Stimulated activated CD8-positive, alpha-beta memory T cell treated with anti-CD3 and anti-CD28 coated beads, Interleukin-7, amount 100 ng/mL, for 1 hour (primary cell): ENCODE data around the gene SMCHD1.
"Not testable (repeated sequence)": the region's sequence is repeated elsewhere in the genome, so short reads cannot be mapped to it uniquely, and the experiment has no call there.

Source experiments
- DNase-seq, 2 donors: peaks; one replicate each; pipeline ENCODE4 v3.0.0-alpha.2; 2020; ENCODE audit warnings: low read depth in 2 of 2

Gene SMCHD1

DNA sequence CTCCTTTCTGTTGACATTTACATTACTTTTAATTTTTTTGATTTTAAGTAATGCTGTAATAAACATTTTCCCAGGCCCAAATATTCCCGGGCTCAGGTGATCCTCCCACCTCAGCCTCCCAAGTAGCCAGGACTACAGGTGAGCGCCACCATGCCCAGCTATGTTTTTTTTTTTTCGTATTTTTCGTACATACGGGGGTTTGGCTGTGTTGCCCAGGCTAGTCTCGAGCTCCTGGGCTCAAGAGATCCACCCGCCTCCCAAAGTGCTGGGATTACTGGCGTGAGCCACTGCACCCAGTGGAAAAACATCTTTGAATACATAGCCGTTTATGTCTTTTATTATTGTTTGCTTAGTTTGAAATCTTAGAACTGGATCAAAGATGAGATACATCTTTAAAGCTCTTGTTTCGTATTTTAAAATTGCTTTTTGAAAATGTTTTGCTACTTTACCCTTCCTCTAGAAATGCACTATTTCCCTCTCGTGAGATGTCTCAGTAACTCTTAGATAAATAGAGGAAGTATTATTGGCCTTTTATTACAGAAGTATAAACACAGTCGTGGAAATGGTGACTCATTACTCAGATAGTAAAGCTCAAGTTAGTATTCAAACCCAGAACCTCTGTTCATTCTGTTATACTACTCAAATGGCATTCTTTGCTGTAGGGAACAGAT, 2.4 kb downstream of the SMCHD1 start:
- no peak for DNase-seq

DNA sequence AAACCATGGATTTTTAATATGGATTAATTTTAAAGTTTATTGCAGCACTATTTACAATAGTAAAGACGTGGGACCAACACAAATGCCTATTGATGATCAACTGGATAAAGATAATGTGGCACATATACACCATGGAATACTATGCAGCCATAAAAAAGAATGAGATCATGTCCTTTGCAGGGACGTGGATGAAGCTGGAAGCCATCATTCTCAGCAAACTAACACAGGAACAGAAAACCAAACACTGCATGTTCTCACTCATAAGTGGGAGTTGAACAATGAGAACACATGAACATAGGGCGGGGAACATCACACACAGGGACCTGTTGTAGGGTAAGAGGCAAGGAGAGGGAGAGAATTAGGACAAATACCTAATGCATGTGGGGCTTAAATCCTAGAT, 5.3 kb downstream of the SMCHD1 start:
- not testable (repeated sequence) for DNase-seq

DNA sequence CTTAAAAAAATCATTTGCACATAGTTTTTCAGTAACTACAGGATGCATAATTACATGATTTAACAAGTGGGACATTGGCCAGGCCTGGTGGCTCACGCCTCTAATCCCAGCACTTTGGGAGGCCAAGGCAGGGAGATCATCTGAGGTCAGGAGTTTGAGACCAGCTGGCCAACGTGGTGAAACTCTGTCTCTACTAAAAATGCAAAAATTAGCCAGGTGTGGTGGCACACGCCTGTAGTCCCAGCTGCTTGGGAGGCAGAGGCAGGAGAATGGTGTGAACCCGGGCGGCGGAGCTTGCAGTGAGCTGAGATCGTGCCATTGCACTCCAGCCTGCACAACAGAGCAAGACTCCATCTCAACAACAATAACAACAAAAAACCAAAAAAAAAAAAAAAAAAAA, 6.8 kb downstream of the SMCHD1 start:
- DNase-seq: not testable (repeated sequence)

DNA sequence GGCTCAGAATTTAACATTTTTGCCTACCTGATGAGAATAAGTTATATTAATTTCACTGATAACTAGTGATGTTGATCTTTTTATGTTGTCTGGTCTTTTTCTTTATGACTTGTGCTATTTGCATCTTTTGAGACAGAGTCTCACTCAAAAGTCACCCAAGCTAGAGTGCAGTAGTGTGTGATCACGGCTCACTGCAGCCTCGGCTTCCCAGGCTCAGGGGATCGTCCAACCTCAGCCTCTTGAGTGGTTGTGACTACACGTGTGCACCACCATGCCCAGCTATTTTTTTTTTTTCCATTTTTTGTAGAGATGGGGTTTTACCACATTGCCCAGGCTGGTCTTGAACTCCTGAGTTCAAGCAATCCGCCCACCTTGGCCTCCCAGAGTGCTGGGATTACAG, 7.5 kb downstream of the SMCHD1 start:
- DNase-seq: no peak

DNA sequence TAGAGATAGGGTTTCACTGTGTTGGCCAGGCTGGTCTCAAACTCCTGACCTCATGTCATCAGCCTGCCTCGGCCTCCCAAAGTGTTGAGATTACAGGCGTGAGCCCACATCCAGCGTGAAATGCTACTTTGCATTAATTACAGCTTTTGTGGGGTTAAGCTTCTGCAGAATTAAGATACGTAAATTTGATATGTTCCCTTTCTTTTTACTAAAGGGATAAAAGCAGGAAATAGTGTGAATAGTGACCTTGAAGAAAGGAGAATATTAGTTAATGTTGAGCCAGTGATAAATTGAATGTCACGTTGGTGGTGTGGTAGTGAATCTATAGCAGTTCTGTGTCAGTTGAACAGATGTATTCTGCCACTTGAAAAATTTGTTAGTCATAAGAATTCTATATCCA, 16.9 kb downstream of the SMCHD1 start:
- DNase-seq: no peak

DNA sequence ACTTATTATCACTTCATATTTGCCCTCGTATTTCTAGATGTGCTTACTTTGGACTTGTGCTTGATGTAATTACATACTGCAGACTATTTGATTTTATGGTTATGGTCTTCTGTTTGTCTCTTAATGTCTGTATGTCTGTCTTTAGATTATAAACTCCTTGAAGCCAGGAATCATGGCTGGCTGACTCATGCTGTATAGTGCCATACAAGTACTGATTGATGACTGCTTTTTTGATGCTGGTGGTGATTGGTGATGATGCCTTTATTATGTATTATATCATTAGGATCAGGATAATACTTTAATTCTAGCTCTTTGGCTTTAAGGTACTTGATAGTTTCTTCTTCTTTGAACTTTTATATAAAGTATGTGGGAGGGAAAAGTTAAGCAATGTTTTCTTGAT, 17.3 kb downstream of the SMCHD1 start:
- DNase-seq: no peak

DNA sequence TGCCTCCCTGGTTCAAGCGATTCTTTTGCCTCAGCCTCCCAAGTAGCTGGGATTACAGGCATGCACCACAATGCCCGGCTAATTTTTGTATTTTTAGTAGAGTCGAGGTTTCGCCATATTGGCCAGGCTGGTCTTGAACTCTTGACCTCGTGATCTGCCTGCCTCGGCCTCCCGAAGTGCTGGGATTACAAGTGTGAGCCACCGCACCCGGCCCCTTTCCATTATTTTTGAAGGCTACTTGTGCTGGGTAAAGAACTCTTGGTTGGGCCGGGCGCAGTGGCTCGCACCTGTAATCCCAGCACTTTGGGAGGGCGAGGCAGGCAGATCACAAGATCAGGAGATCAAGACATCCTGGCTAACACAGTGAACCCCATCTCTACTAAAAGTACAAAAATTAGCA, 23.4 kb downstream of the SMCHD1 start:
- not testable (repeated sequence) for DNase-seq

DNA sequence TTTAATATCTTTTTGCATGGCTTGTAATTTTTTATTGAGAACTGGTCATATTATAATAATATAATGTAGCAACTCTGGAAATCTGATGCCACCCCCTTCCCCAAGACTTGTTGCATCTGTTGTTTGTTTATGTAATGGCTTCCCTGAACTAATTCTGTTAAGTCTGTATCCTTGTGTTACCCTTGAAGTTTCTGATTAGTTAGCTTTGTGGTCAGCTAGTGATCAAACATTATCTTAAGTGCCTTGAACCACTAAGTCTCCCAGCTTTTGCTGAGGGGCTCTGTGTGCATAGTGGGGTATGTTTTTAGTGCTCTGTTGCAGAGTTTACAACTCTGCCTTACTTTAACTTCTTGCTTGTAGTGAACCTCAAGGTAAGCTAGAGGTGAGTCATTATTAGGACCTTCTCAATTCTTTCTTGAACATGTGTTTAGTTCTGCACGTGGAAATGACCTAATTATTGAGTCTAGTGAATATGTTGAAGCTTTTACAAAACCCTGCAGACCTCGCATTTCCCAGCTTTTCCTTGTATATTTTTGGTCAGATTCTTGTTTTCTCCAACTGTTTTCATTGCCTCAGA, 24.8 kb downstream of the SMCHD1 start:
- DNase-seq: no peak

DNA sequence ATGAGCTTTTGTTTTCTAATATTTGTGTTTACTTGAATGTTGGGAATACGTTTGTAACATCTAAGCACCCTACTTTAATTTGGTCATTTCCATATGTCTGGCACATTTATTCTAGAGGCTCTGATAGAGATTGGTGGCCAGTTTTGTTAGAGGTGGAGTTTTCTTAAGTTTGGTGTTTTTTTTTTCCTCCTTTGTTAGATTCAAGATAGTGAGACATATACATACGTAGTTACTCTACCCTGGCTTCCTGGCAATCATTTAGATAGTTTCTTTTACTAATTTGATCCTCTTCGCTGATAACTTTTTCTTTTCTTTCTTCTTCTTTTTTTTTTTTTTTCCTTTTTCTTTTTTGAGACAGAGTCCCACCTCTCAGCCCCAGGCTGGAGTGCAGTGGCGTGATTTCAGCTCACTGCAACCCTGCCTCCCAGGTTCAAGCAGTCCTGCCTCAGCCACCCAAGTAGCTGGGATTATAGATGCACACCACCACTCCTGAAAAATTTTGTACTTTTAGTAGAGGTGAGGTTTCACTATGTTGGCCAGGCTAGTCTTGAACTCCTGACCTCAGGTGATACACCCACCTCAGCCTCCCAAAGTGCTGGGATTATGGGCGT, 26.6 kb downstream of the SMCHD1 start:
- no peak for DNase-seq

DNA sequence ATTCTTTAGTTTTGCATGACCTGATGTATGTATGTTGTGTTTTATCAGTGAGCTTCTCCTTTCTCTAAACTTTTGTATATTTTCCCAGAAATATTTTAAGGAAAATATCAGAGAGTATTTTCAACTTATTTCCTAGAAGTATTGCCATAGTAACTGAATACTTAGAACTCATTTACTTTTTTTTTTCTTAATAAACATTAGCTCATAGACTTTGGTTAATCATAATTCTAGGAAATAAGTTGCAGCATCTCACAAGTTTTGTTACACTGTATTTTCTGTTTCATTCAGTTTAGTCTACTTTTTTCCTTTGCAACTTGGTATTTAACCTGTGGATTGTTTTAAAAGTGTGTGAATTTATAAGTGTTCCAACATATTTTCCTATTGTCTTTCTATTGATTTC, 27.5 kb downstream of the SMCHD1 start:
- DNase-seq: no peak

DNA sequence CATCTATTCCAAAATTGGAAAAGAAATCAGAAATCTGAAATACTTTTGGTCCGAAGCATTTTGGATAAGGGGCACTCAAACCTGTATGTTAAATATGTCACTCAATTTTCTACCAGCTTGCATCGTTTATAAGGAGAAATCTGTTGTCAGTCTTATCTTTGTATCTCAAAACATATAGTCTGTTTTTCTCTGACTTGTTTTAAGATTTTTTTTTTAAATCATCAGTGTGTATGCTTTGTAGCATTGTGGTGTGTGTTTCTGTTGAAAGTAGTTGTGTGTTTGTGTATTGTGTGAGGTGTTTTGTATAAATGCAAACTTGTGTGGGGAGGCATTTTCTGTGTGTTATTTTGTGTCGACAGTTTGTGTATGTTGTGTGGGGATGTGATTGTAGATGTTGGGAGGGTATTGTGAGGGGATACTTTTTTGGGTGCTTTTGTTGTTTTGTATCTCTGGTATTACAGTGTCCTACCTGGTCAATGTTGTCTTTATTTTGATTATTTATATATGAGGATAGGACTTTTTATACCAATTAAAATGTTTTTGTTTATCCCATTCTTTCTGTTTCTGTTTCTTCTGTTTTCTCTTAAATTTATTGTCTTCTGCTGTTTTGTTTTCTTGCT, 30.9 kb downstream of the SMCHD1 start:
- DNase-seq: no peak

DNA sequence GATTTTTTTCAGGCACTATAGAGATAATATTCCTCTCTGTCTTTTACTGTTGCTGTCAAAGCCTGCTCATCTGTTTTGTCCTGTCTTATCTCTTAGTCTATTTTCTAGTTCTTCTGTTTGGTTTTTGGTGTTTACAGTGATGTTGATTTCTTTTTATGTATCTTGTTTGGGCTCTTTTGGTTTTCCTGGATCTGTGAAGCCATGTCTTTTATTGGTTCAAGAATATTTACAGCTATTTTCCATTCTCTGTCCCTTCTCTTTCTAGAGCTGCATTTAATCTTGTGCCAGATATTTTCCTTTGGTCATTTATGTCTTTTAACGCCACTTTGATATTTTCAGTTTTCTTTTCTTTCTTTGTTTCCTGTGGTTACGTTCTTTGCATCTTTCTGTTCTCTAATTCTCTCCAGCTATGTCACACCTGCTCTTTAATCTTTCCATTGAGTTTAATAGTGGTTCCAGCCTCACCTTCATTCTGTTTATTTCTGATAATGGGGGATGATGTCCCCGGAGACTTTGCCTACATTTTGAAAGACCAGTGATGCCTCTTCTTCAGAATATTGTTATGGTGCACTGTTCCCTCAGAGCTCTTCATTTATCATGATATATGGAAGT, 32.0 kb downstream of the SMCHD1 start:
- DNase-seq: no peak

DNA sequence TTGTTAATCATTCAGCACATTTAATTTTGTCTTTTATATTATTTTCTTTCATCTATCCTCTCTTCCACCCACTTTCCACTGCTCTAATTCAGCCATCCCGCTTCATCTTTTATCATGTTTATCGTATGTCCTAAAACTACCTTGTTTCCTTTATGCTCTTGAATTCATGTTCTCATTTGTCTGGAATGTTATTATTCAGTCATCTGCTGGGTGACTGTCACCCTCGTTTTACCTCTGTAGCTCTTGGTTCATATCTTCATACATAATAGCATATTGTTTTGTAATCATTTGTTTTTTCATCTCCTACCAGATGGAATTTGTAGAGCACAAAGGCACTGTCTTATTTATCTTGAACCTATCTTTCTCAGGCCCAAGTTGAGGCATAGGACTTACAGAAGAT, 37.0 kb downstream of the SMCHD1 start:
- DNase-seq: no peak

DNA sequence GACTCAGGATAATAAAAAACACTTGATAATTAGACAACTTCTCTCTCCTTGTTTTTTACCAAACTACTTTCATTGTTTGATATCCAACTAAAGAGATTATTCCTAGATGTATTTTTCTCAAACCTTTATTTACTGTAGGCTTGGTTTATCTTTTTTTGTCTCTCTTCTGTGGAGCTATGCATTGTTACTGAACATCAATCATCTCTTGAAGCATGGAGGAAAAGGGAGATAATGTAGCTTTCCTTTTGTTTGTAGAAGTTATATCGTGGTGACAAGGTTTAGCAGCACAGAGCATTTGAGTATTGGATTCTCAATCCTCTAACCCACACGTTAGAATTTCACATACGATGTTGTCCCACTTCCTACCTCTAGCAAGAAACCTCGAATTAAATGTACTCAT, 41.7 kb downstream of the SMCHD1 start:
- DNase-seq: no peak

DNA sequence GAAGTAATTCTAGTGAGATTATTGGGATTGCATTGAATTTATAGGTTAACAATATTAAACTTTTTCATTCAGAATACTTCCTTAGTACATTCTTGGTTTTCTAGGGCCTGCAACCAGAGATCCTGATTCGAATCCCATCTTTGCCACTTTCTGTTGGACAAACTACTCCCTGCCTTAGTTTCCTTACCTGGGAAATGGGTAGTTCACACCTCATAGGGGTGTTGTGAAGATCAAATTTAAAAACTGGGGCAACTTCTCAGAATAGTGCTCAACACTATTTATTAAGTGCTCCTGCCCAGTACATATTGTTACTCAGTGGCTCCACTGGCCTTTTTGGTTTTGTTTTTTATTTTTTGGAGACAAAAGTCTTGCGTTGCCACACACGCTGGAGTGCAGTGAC, 43.5 kb downstream of the SMCHD1 start:
- no peak for DNase-seq

DNA sequence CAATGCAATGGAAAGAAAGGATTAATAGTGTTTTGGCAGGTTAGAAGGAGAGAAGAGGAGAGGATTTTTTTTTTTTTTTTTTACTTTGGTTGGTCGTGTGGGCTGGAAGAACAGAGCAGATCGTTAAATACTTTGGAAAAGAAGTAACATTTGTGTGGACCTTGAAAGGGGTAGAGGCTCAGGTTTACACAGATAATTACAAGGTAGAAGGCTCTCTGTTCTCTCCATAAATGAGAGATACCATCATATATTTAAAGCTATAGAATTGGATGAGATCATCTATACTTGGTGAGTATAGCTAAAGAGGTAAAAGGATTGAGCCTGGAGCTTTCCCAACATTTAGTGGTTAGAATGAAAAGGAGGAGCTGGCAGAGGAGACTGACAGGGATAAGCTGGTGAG, 49.0 kb downstream of the SMCHD1 start:
- no peak for DNase-seq

DNA sequence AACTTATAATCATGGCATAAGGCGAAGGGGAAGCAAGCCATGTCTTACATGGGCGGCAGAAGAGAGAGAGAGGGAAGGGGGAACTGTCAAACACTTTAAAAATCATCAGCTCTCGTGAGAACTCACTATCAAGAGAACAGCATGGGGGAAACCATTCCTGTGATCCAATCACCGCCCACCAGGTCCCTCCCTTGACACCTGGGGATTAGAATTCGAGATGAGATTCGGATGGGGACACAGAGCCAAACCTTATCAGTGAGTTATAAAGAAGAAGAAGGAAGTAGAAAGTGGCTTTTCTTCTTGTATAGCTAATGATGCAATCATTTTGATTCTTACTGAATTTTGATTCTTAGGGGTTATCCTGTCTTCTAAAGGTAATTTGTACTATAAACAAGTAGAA, 51.4 kb downstream of the SMCHD1 start:
- DNase-seq: no peak

DNA sequence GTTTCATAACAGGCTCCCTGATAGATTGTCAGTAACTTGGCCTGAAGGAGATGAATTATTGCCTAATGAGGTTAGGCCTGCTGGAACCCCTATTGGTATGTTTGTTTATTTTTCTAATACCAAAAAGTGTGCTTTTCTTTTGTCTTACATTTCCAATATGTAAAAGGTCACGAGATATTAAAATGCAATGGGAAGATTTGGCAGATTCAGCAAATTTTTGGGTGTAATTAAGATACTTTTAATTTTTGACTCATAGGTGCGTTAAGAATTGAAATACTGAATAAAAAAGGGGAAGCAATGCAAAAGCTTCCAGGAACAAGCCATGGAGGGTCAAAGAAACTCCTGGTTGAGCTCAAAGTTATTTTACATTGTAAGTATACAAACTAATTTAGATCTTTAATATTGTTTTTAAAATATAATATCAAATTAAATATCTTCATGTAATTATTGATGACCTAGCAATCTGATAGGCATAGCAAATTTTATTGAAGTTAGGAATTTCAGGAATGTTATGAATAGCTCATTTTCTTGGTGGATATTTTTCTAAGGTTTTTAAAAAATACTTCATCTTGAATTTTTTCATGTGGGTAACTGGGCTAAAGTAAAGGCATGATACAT, 52.1 kb downstream of the SMCHD1 start:
- no peak for DNase-seq

DNA sequence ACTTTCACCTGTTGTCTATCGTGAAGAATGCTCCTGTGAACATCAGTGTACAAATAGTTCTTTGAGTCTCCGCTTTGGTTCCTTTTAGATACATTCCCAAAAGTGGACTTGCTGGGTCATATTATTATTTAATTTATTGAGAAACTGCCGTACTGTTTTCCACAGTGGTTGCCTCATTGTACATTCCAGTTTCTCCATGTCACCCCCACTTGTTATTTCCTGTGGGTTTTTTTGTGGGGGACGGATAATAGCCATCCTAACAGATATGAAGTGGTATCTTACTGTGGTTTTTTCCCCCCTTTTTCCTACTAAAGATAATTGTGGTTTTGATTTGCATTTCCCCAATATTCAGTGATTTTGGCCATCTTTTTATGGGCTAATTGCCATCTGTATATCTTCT, 53.8 kb downstream of the SMCHD1 start:
- DNase-seq: no peak

DNA sequence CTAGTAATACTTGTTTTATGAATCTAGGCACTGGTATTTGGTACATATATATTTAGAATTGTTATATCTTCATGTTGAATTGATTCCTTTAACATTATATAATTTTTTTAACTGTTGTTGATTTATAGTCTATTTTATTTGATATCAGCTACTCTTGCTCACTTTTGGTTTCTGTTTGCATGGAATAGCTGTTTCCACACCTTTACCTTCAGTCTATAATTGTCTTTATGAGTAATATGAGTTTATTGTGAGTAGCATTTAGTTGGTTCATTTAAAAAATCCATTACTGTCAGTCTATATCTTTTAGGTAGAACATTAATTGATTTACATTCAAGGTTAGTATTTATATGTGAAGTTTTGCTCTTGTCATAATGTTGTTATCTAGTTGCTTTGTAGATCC, 58.6 kb downstream of the SMCHD1 start:
- no peak for DNase-seq

DNA sequence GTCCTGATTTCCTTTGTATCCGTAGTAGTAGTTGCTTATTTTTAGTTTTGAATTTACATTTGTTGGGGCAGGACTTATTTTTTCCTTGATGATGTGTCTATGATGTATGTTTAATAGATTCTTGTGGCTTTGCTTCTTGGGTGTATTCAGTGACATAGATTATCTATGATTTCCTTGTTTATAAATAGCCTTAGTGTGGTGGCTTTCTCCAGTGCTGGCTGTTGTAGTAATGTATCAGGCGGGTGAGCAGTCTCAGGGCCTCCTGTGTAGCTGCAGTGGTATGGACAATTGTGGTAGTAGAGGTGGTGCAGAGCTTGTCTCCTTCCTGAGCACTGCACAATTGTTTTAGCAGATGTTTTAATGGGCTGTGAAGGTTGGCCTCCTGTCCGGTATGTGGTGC, 60.5 kb downstream of the SMCHD1 start:
- no peak for DNase-seq
